ENCODE measurements around the gene SNAPIN. TPM values are rescaled to one million over a fixed set of nuclear protein-coding genes. Genes with fewer than 3 reads are reported as not detected.

The SNAPIN gene
- total and polyA plus RNA-seq, 9 of the 15 experiments (the other 6 are each of a cell fraction or from before 2014, with no cell fraction given): 11.2 to 43.9 (median 32.3) TPM

DNA sequence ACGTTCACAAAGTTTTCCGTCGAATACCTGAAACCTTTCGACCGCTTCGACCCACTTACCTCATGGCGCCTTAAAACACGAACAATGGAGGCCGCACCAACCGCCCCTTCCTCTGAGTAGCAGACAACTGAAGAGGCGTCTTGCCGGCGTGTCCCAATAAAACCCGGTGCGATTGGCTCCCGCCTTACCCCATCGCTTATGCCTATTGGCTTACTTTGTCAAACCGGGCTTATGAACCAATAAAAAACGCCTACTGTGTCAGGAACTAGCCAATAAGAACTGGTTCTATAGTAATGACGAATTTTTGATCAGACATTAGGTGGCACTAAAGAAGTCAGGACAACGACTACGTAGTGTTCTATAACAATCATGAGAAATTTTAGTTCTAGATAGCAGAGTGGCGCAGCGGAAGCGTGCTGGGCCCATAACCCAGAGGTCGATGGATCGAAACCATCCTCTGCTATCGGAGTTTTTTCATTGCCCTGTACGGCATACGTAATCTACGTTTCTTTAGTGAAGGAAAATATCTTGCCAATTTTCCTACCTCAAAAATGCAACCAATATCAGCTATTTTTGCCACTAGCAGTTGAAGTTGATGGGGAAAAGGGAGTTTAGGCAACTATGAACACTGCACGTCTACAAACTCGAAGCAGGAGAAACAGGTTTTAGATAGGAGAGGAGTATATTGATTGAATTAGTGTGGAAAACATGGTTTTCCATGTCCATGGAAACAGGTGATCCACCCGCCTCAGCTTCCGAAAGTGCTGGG is 12.5 kb downstream of the SNAPIN start, which contains the start of gene ILF2 (continued):
- TF ChIP-seq, protein P1, sequence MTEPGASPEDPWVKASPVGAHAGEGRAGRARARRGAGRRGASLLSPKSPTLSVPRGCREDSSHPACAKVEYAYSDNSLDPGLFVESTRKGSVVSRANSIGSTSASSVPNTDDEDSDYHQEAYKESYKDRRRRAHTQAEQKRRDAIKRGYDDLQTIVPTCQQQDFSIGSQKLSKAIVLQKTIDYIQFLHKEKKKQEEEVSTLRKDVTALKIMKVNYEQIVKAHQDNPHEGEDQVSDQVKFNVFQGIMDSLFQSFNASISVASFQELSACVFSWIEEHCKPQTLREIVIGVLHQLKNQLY (CRISPR knock-in tag; conservative IDR thresholded peaks at IDR 0.05): no peak
- TF ChIP-seq TAF9B (IDR thresholded peaks at IDR 0.05; ENCODE audit: partially characterized antibody) (peak; percentile 89), CREM (IDR thresholded peaks at IDR 0.05; ENCODE audit: low read depth) (peak; percentile 87), ZNF146 (CRISPR knock-in tag; IDR thresholded peaks at IDR 0.05; ENCODE audit: unreplicated experiment) (no peak), ZNF431 (CRISPR knock-in tag; IDR thresholded peaks at IDR 0.05) (no peak), KAT2B (IDR thresholded peaks at IDR 0.05; ENCODE audit: low read depth, low read length) (no peak), ATF1 (CRISPR knock-in tag; IDR thresholded peaks at IDR 0.05) (no peak), ATF1 (tag; IDR thresholded peaks at IDR 0.05) (peak; percentile 97), HDAC3 (IDR thresholded peaks at IDR 0.05; ENCODE audit: borderline replicate concordance, partially characterized antibody) (peak; percentile 93), ESRRB (CRISPR knock-in tag; IDR thresholded peaks at IDR 0.05; ENCODE audit: borderline replicate concordance) (no peak), SRSF9 (IDR thresholded peaks at IDR 0.05; ENCODE audit: borderline replicate concordance, low read depth, low read length) (no peak), ZNF274 (IDR thresholded peaks at IDR 0.05; ENCODE audit: borderline replicate concordance, low read depth, low read length) (peak; percentile 67), ZNF586 (CRISPR knock-in tag; conservative IDR thresholded peaks at IDR 0.05) (no peak), BCOR (IDR thresholded peaks at IDR 0.05) (no peak), ZNF354B (CRISPR knock-in tag; IDR thresholded peaks at IDR 0.05) (no peak), TEAD4 (IDR thresholded peaks at IDR 0.05; ENCODE audit: low read length) (peak; percentile 85), TEAD4 (CRISPR knock-in tag; IDR thresholded peaks at IDR 0.05; ENCODE audit: borderline replicate concordance) (no peak), TCFL5 (CRISPR knock-in tag; conservative IDR thresholded peaks at IDR 0.05) (no peak)
- TF ChIP-seq, protein P2, sequence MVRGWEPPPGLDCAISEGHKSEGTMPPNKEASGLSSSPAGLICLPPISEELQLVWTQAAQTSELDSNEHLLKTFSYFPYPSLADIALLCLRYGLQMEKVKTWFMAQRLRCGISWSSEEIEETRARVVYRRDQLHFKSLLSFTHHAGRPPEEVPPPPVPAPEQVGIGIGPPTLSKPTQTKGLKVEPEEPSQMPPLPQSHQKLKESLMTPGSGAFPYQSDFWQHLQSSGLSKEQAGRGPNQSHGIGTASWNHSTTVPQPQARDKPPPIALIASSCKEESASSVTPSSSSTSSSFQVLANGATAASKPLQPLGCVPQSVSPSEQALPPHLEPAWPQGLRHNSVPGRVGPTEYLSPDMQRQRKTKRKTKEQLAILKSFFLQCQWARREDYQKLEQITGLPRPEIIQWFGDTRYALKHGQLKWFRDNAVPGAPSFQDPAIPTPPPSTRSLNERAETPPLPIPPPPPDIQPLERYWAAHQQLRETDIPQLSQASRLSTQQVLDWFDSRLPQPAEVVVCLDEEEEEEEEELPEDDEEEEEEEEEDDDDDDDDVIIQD (CRISPR knock-in tag; IDR thresholded peaks at IDR 0.05): no peak
- TF ChIP-seq, protein P3, sequence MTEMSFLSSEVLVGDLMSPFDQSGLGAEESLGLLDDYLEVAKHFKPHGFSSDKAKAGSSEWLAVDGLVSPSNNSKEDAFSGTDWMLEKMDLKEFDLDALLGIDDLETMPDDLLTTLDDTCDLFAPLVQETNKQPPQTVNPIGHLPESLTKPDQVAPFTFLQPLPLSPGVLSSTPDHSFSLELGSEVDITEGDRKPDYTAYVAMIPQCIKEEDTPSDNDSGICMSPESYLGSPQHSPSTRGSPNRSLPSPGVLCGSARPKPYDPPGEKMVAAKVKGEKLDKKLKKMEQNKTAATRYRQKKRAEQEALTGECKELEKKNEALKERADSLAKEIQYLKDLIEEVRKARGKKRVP (CRISPR knock-in tag; IDR thresholded peaks at IDR 0.05): no peak
- TF ChIP-seq, protein P4, sequence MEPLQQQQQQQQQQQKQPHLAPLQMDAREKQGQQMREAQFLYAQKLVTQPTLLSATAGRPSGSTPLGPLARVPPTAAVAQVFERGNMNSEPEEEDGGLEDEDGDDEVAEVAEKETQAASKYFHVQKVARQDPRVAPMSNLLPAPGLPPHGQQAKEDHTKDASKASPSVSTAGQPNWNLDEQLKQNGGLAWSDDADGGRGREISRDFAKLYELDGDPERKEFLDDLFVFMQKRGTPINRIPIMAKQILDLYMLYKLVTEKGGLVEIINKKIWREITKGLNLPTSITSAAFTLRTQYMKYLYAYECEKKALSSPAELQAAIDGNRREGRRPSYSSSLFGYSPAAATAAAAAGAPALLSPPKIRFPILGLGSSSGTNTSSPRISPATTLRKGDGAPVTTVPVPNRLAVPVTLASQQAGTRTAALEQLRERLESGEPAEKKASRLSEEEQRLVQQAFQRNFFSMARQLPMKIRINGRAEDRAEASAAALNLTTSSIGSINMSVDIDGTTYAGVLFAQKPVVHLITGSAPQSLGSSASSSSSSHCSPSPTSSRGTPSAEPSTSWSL (CRISPR knock-in tag; IDR thresholded peaks at IDR 0.05; ENCODE audit: borderline replicate concordance): no peak
- TF ChIP-seq, protein P5, sequence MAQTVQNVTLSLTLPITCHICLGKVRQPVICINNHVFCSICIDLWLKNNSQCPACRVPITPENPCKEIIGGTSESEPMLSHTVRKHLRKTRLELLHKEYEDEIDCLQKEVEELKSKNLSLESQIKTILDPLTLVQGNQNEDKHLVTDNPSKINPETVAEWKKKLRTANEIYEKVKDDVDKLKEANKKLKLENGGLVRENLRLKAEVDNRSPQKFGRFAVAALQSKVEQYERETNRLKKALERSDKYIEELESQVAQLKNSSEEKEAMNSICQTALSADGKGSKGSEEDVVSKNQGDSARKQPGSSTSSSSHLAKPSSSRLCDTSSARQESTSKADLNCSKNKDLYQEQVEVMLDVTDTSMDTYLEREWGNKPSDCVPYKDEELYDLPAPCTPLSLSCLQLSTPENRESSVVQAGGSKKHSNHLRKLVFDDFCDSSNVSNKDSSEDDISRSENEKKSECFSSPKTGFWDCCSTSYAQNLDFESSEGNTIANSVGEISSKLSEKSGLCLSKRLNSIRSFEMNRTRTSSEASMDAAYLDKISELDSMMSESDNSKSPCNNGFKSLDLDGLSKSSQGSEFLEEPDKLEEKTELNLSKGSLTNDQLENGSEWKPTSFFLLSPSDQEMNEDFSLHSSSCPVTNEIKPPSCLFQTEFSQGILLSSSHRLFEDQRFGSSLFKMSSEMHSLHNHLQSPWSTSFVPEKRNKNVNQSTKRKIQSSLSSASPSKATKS (CRISPR knock-in tag; IDR thresholded peaks at IDR 0.05): no peak

Measured in K562 (cell line).